ENCODE data around the gene CACNB2.

Gene CACNB2

GRCh38 chr10:18221123-18221522, 80.9 kb downstream of the CACNB2 start:
- Mint-ChIP-seq H3K27me3 (no peaks in the 10 kb centered on the region), H3K27ac (no peak overlapping the region), H3K36me3 (no peaks in the 10 kb centered on the region), H3K9me3 (no peaks in the 10 kb centered on the region), H3K4me1 (no peaks in the 10 kb centered on the region), H3K4me3 (no peak overlapping the region)
- ATAC-seq (replicated peaks) (no peak), DNase-seq (no peak)

GRCh38 chr10:18221882-18222281, 81.7 kb downstream of the CACNB2 start:
- Mint-ChIP-seq H3K27ac (no peak overlapping the region), H3K27me3 (peaks cover 0 to 5% of the 10 kb centered on the region in 2 donors), H3K4me3 (no peak overlapping the region), H3K36me3 (no peaks in the 10 kb centered on the region), H3K4me1 (no peaks in the 10 kb centered on the region), H3K9me3 (no peaks in the 10 kb centered on the region)
- DNase-seq (no peak), ATAC-seq (replicated peaks) (no peak)

- Mint-ChIP-seq H3K27ac (no peak overlapping the region), H3K36me3 (no peaks in the 10 kb centered on the region), H3K4me3 (no peak overlapping the region), H3K9me3 (no peaks in the 10 kb centered on the region), H3K27me3 (peaks cover 0 to 10% of the 10 kb centered on the region in 2 donors), H3K4me1 (no peaks in the 10 kb centered on the region)
- ATAC-seq (replicated peaks), result no peak
- no peak for DNase-seq
These were observed 82.6 kb downstream of the CACNB2 start for GRCh38 chr10:18222866-18223265.

- Mint-ChIP-seq H3K36me3 (no peaks in the 10 kb centered on the region), H3K27me3 (peaks cover 0 to 11% of the 10 kb centered on the region in 2 donors), H3K4me1 (no peaks in the 10 kb centered on the region), H3K27ac (no peak overlapping the region), H3K4me3 (no peak overlapping the region), H3K9me3 (no peaks in the 10 kb centered on the region)
- ATAC-seq (replicated peaks) (no peak), DNase-seq (no peak)
These were observed 83.7 kb downstream of the CACNB2 start for GRCh38 chr10:18223898-18224297.

- no peak for DNase-seq
- Mint-ChIP-seq H3K4me1 (no peaks in the 10 kb centered on the region), H3K27me3 (peaks cover 0 to 11% of the 10 kb centered on the region in 2 donors), H3K9me3 (no peaks in the 10 kb centered on the region), H3K4me3 (no peak overlapping the region), H3K27ac (no peak overlapping the region), H3K36me3 (no peaks in the 10 kb centered on the region)
- ATAC-seq (replicated peaks), result no peak
These were observed 84.6 kb downstream of the CACNB2 start for GRCh38 chr10:18224626-18225445.

GRCh38 chr10:18226336-18226735, 86.1 kb downstream of the CACNB2 start:
- Mint-ChIP-seq H3K4me3 (no peak overlapping the region), H3K9me3 (no peaks in the 10 kb centered on the region), H3K36me3 (no peaks in the 10 kb centered on the region), H3K4me1 (no peaks in the 10 kb centered on the region), H3K27me3 (peaks cover 0 to 11% of the 10 kb centered on the region in 2 donors), H3K27ac (no peak overlapping the region)
- DNase-seq, result no peak
- no peak for ATAC-seq (replicated peaks)

GRCh38 chr10:18229826-18230225, 89.6 kb downstream of the CACNB2 start:
- Mint-ChIP-seq H3K4me3 (no peak overlapping the region), H3K36me3 (no peaks in the 10 kb centered on the region), H3K27ac (no peak overlapping the region), H3K27me3 (peaks cover 4 to 17% of the 10 kb centered on the region in 2 donors), H3K9me3 (no peaks in the 10 kb centered on the region), H3K4me1 (no peaks in the 10 kb centered on the region)
- no peak for ATAC-seq (replicated peaks)
- DNase-seq, result no peak

GRCh38 chr10:18230794-18231193, 90.6 kb downstream of the CACNB2 start:
- DNase-seq, result no peak
- H3K27me3 Mint-ChIP-seq, result peaks cover 4 to 17% of the 10 kb centered on the region in 2 donors
- H3K4me3 Mint-ChIP-seq, result no peak overlapping the region
- H3K9me3 Mint-ChIP-seq, result no peaks in the 10 kb centered on the region
- H3K27ac Mint-ChIP-seq, result no peak overlapping the region
- H3K36me3 Mint-ChIP-seq, result no peaks in the 10 kb centered on the region
- no peak for ATAC-seq (replicated peaks)
- no peaks in the 10 kb centered on the region for H3K4me1 Mint-ChIP-seq

- ATAC-seq (replicated peaks), result no peak
- H3K36me3 Mint-ChIP-seq, result no peaks in the 10 kb centered on the region
- DNase-seq, result no peak
- H3K27ac Mint-ChIP-seq, result no peak overlapping the region
- peaks cover 4 to 16% of the 10 kb centered on the region in 2 donors for H3K27me3 Mint-ChIP-seq
- no peaks in the 10 kb centered on the region for H3K9me3 Mint-ChIP-seq
- no peak overlapping the region for H3K4me3 Mint-ChIP-seq
- H3K4me1 Mint-ChIP-seq, result no peaks in the 10 kb centered on the region
These were observed 91.3 kb downstream of the CACNB2 start for GRCh38 chr10:18231480-18231879.

- H3K4me3 Mint-ChIP-seq, result no peak overlapping the region
- ATAC-seq (replicated peaks) (no peak), DNase-seq (no peak)
- no peaks in the 10 kb centered on the region for H3K9me3 Mint-ChIP-seq
- H3K4me1 Mint-ChIP-seq, result no peaks in the 10 kb centered on the region
- H3K27me3 Mint-ChIP-seq, result peaks cover 4 to 6% of the 10 kb centered on the region in 2 donors
- H3K27ac Mint-ChIP-seq, result no peak overlapping the region
- H3K36me3 Mint-ChIP-seq, result no peaks in the 10 kb centered on the region
These were observed 93.6 kb downstream of the CACNB2 start for GRCh38 chr10:18233775-18234174.

GRCh38 chr10:18235477-18235876, 95.3 kb downstream of the CACNB2 start:
- ATAC-seq (replicated peaks) (no peak), DNase-seq (no peak)
- H3K4me1 Mint-ChIP-seq, result no peaks in the 10 kb centered on the region
- no peak overlapping the region for H3K27ac Mint-ChIP-seq
- no peaks in the 10 kb centered on the region for H3K36me3 Mint-ChIP-seq
- no peaks in the 10 kb centered on the region for H3K9me3 Mint-ChIP-seq
- H3K27me3 Mint-ChIP-seq, result peaks cover 4 to 6% of the 10 kb centered on the region in 2 donors
- H3K4me3 Mint-ChIP-seq, result no peak overlapping the region

- no peaks in the 10 kb centered on the region for H3K36me3 Mint-ChIP-seq
- no peak for ATAC-seq (replicated peaks)
- no peak overlapping the region for H3K4me3 Mint-ChIP-seq
- no peak overlapping the region for H3K27ac Mint-ChIP-seq
- peaks cover 4 to 6% of the 10 kb centered on the region in 2 donors for H3K27me3 Mint-ChIP-seq
- no peak for DNase-seq
- no peaks in the 10 kb centered on the region for H3K9me3 Mint-ChIP-seq
- H3K4me1 Mint-ChIP-seq, result no peaks in the 10 kb centered on the region
These were observed 96.5 kb downstream of the CACNB2 start for GRCh38 chr10:18236756-18237155.

GRCh38 chr10:18238870-18239485, 98.8 kb downstream of the CACNB2 start:
- no peak for DNase-seq
- no peaks in the 10 kb centered on the region for H3K36me3 Mint-ChIP-seq
- peak in 1 of 2 donors; percentile 51 for ATAC-seq (replicated peaks)
- H3K4me1 Mint-ChIP-seq, result no peaks in the 10 kb centered on the region
- no peak overlapping the region for H3K27ac Mint-ChIP-seq
- peaks cover 0 to 7% of the 10 kb centered on the region in 2 donors for H3K9me3 Mint-ChIP-seq
- no peak overlapping the region for H3K4me3 Mint-ChIP-seq
- H3K27me3 Mint-ChIP-seq, result peaks cover 4 to 6% of the 10 kb centered on the region in 2 donors

- Mint-ChIP-seq H3K36me3 (no peaks in the 10 kb centered on the region), H3K4me3 (no peak overlapping the region), H3K4me1 (no peaks in the 10 kb centered on the region)
These were observed 100.1 kb downstream of the CACNB2 start for GRCh38 chr10:18240185-18240882.

More at GRCh38 chr10:18240185-18240882, 100.1 kb downstream of the CACNB2 start:
- H3K27me3 Mint-ChIP-seq, result no peaks in the 10 kb centered on the region
- no peak for DNase-seq
- no peak for ATAC-seq (replicated peaks)
- H3K27ac Mint-ChIP-seq, result no peak overlapping the region
- H3K9me3 Mint-ChIP-seq, result peaks cover 0 to 12% of the 10 kb centered on the region in 2 donors

Data from stimulated activated naive B cell treated with anti-CD40 and anti-IgM and Interleukin-4, amounts not matched to agents 10 μg/mL and 1 μg/mL and 100 μg/mL, for 72 hours (primary cell).